Heart right ventricle (tissue), 16 donors: ENCODE measurements around the gene PTPRD. TPM values are rescaled to one million over a fixed set of nuclear protein-coding genes. Genes with fewer than 3 reads are reported as not detected.

Experiments used
- ATAC-seq, 8 donors: fragments of 200-7000 bp; cut with Tn5 transposase; one replicate each; pipeline ENCODE4 v1.9.1; 2020; ENCODE audit warnings: mild to moderate bottlenecking in 8 of 8, moderate library complexity in 8 of 8, moderate number of reproducible peaks in 1 of 8
- DNase-seq, 2 donors: peaks; one replicate each; pipeline ENCODE4 v3.0.0-alpha.2; 2020
- H3K27ac ChIP-seq, 10 donors: fragments of 200-600 bp; sonication (generic) in 2 of 10; one replicate each; pipeline versions ENCODE4 v1.5.0 to v1.8.0; 2020 to 2022; ENCODE audit warnings: mild to moderate bottlenecking in 3 of 10
- H3K27me3 ChIP-seq, 7 donors: fragments of 200-600 bp; one replicate each; pipeline ENCODE4 v1.8.0; 2021 to 2022; ENCODE audit warnings: mild to moderate bottlenecking in 2 of 7
- H3K36me3 ChIP-seq, 9 donors: fragments of 200-600 bp; sonication (generic) in 1 of 9; one replicate each; pipeline versions ENCODE4 v1.5.0 to v1.8.0; 2020 to 2022; ENCODE audit warnings: mild to moderate bottlenecking in 2 of 9
- H3K4me1 ChIP-seq, 9 donors: fragments of 200-600 bp; sonication (generic) in 1 of 9; one replicate each; pipeline versions ENCODE4 v1.5.0 to v1.8.0; 2020 to 2022; ENCODE audit warnings: mild to moderate bottlenecking in 4 of 9
- H3K4me3 ChIP-seq, 10 donors: fragments of 200-600 bp; sonication (generic) in 2 of 10; one replicate each; pipeline versions ENCODE4 v1.5.0 to v1.8.0; 2020 to 2022; ENCODE audit warnings: mild to moderate bottlenecking in 7 of 10, moderate library complexity in 2 of 10
- H3K9me3 ChIP-seq, 11 donors: fragments of 200-600 bp in 10 of 11; sonication (generic) in 2 of 11; one replicate each; pipeline versions ENCODE4 v1.5.0 to v1.8.0; 2013 to 2022; ENCODE audit warnings: mild to moderate bottlenecking in 2 of 11, control low read depth in 1 of 11, moderate library complexity in 1 of 11
- CTCF ChIP-seq, 9 donors: fragments of 200-600 bp; sonication (generic) in 2 of 9; IDR thresholded peaks; one replicate each; pipeline versions ENCODE4 v1.5.0 to v1.8.0; 2021 to 2022; ENCODE audit warnings: antibody characterized with exemption in 9 of 9, mild to moderate bottlenecking in 5 of 9, moderate library complexity in 1 of 9
- WGBS, 2 donors: extraction: QIAGEN DNeasy Blood & Tissue Kit; methylation state at CpG; one replicate each; pipeline ENCODE4 v1.1.7; 2013; ENCODE audit warnings: inconsistent platforms in 1 of 2; 5-methylcytosine and 5-hydroxymethylcytosine counted together
- intact Hi-C, 10 donors: fragments of 100-400 bp; cut with DNase I; formaldehyde crosslinking; loops; one replicate each; pipeline versions ENCODE4 v1.11.1 to v1.14.2; 2022
- polyA plus RNA-seq, 2 donors: library from polyadenylated mRNA; stranded (reverse); fragments of 200-250 nt; gene quantifications; one replicate each; pipeline ENCODE4 v1.2.3, GENCODE V29; 2013
- total RNA-seq, 10 donors: library from RNA; stranded (reverse); fragmentation: NEBNext Ultra II Directional in 3 of 10; extraction: Animal tissue kit (Norgen Biotek cat#: 25700) in 3 of 10; gene quantifications; one replicate each; pipeline versions ENCODE4 v1.2.1 to v1.2.4, GENCODE V29; 2021 to 2023
- donor health status: Arrhythmogenic right ventricular cardiomyopathy.
- donor health status: ischemic (EF 13 %, LVEDD 7.1; RV severe dilation, severe dysfunction).
- donor health status: healthy with polysubstance abuse.
- donor health status: DM: no; HTN: yes; CAD: no.
- donor health status: DM: no; HTN: no; CAD: no.
- donor health status: ischemic (EF 25% LVEDD 6.9; RV normal size, moderate dysfunction).
- donor health status: ischemic (EF 25% LVEDD 5.7; RV mildly dilated, moderate dysfunction).
- donor health status: healthy.
- donor health status: DM: yes; HTN: yes; CAD: no.
- donor health status: Ischemic cardiomyopathy.
- donor health status: ischemic (EF 35%, LVEDD 5.7; RV mildly dilated, moderate dysfunction).
- donor health status: nonischemic (EF 11% LVEDD 7.7; RV severe dilation, severe dysfunction).
- donor health status: DM: yes; HTN: yes; CAD: no.
- donor health status: PGD.
- donor health status: ischemic (EF 29% LVEDD 5.4; RV normal size, mild dysfunction).
- donor health status: nonischemic (EF 23%, LVEDD 6.1; RV moderate dilation, normal function).

Gene PTPRD
- total and polyA plus RNA-seq, 12 donors, result 1.4 to 25.2 (median 13.0) TPM

- Histone ChIP-seq H3K27me3 (no peaks in the 10 kb centered on the region), H3K9me3 (no peaks in the 10 kb centered on the region), H3K27ac (no peak overlapping the region), H3K36me3 (no peaks in the 10 kb centered on the region), H3K4me1 (no peaks in the 10 kb centered on the region), H3K4me3 (no peak overlapping the region)
- WGBS, 2 donors, result 53 to 57% methylated on average over 4 of the region's 4 CpGs
- TF ChIP-seq CTCF (IDR thresholded peaks at IDR 0.05), result no peak
- ATAC-seq (no peak), DNase-seq (no peak)
- intact Hi-C loops, result no loop called here
Measured at GRCh38 chr9:10436756-10437155, 176.0 kb downstream of the PTPRD start.

GRCh38 chr9:10434412-10434811 lies 178.4 kb downstream of the PTPRD start:
- Histone ChIP-seq H3K9me3 (no peaks in the 10 kb centered on the region), H3K27me3 (no peaks in the 10 kb centered on the region), H3K27ac (no peak overlapping the region), H3K36me3 (no peaks in the 10 kb centered on the region), H3K4me1 (no peaks in the 10 kb centered on the region), H3K4me3 (no peak overlapping the region)
- 92 to 98% methylated on average over 1 of the region's 1 CpG for WGBS, 2 donors
- TF ChIP-seq CTCF (IDR thresholded peaks at IDR 0.05), result no peak
- DNase-seq (no peak), ATAC-seq (no peak)
- intact Hi-C loops, result no loop called here

- no peak for TF ChIP-seq CTCF (IDR thresholded peaks at IDR 0.05)
- Histone ChIP-seq H3K27me3 (no peaks in the 10 kb centered on the region), H3K9me3 (peaks cover 0 to 6% (median 0%) of the 10 kb centered on the region in 11 donors), H3K4me1 (no peaks in the 10 kb centered on the region), H3K27ac (no peak overlapping the region), H3K4me3 (no peak overlapping the region), H3K36me3 (no peaks in the 10 kb centered on the region)
- DNase-seq, result no peak
- no peak for ATAC-seq
- intact Hi-C loops, result no loop called here
Measured at GRCh38 chr9:10411272-10411671, 201.5 kb downstream of the PTPRD start.

GRCh38 chr9:10403283-10403682 lies 209.5 kb downstream of the PTPRD start:
- DNase-seq (no peak), ATAC-seq (no peak)
- intact Hi-C loops, result no loop called here
- 95 to 100% methylated on average over 1 of the region's 1 CpG for WGBS, 2 donors
- Histone ChIP-seq H3K4me3 (no peak overlapping the region), H3K4me1 (no peaks in the 10 kb centered on the region), H3K27ac (no peak overlapping the region), H3K27me3 (no peaks in the 10 kb centered on the region), H3K36me3 (no peaks in the 10 kb centered on the region), H3K9me3 (no peaks in the 10 kb centered on the region)
- no peak for TF ChIP-seq CTCF (IDR thresholded peaks at IDR 0.05)

- ATAC-seq (no peak), DNase-seq (no peak)
- Histone ChIP-seq H3K4me3 (no peak overlapping the region), H3K36me3 (no peaks in the 10 kb centered on the region), H3K27ac (no peak overlapping the region), H3K9me3 (no peaks in the 10 kb centered on the region), H3K4me1 (no peaks in the 10 kb centered on the region), H3K27me3 (no peaks in the 10 kb centered on the region)
- 57 to 61% methylated on average over 2 of the region's 2 CpGs for WGBS, 2 donors
- intact Hi-C loops, result no loop called here
- TF ChIP-seq CTCF (IDR thresholded peaks at IDR 0.05), result no peak
Measured at GRCh38 chr9:10396615-10397014, 216.2 kb downstream of the PTPRD start.
